Measurements from ENCODE around the gene FA2H.
"Not testable (repeated sequence)": the region's sequence is repeated elsewhere in the genome, so short reads cannot be mapped to it uniquely, and the experiment has no call there.

Gene FA2H, protein sequence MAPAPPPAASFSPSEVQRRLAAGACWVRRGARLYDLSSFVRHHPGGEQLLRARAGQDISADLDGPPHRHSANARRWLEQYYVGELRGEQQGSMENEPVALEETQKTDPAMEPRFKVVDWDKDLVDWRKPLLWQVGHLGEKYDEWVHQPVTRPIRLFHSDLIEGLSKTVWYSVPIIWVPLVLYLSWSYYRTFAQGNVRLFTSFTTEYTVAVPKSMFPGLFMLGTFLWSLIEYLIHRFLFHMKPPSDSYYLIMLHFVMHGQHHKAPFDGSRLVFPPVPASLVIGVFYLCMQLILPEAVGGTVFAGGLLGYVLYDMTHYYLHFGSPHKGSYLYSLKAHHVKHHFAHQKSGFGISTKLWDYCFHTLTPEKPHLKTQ
- long read RNA-seq, donor 1, partial matches to known transcripts: 0 of 3 reads
- long read RNA-seq, donor 1, other reads (novel, unspliced or antisense): 0 of 3 reads
- long read RNA-seq, donor 2, partial matches to known transcripts: 0 of 1 reads
- long read RNA-seq, donor 2, other reads (novel, unspliced or antisense): 0 of 1 reads
- long read RNA-seq, donor 3, partial matches to known transcripts: 0 of 2 reads
- long read RNA-seq, donor 3, other reads (novel, unspliced or antisense): 0 of 2 reads
- long read RNA-seq, donor 4, partial matches to known transcripts: 0 of 1 reads
- long read RNA-seq, donor 4, other reads (novel, unspliced or antisense): 0 of 1 reads
- long read RNA-seq, donor 5: 0 reads
- long read RNA-seq, donor 6, partial matches to known transcripts: 0 of 1 reads
- long read RNA-seq, donor 6, other reads (novel, unspliced or antisense): 0 of 1 reads
- long read RNA-seq, donor 7: 0 reads
- long read RNA-seq, donor 8, partial matches to known transcripts: 0 of 1 reads
- long read RNA-seq, donor 8, other reads (novel, unspliced or antisense): 0 of 1 reads

DNA sequence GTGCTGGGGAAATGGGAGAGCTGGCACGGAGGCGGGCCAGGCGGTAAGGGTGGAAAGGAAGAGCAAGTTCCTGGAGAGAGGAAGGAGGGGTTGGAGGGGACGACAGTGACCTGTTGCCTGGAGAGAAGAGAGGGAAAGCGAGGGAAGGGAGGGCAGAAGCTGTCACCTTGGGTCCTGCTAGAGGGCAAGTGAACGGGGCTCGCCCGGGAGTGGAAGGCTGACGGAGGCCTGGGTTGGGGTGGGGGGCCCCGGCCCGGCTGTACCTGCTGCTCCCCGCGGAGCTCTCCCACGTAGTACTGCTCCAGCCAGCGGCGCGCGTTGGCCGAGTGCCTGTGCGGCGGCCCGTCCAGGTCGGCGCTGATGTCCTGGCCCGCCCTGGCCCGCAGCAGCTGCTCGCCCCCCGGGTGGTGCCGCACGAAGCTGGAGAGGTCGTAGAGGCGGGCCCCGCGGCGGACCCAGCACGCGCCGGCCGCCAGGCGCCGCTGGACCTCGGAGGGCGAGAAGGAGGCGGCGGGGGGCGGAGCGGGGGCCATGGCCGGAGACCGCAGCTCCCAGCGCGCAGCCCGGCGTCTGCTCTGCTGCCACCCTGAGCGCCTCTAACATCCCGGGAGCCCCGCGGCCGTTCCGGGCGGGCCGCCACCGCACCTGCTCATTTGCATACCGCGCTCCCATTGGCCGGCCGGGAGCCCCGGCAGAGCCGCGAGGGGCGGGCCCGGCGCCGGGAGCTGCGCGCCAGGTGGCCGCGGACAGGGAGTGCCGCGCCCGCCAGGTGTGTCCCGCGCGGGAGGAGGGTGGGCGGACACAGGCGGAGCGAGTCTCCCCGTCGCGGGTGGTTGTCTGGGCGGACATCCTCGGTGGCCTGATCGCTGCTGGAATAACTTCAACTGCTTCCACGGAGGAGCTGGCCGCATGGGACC lies at the start of gene FA2H:
FA2H (minus strand) TSS at position 598 of the 917 bp plus-strand sequence; CDS start at position 533, 65 bp downstream.
- peak; percentile 81 for DNase-seq

DNA sequence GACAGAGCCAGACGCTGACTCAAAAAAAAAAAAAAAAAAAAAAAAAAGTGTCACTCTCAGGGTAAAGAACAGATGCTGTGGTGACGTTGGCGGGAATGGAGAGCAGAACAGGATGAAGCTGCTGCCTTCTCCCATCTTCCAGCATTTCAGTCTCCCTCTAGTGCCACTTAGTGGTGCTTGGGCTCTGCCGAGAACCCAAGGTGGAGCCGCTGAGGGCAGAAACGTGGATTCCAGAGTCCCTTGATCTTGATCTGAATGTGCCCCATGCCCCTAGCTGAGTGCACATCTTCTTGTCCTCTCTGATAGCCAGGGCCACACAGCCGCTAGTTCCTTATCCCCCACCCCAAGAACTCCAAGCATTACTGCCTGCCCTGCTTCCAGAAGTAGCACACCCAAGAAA lies 43.2 kb upstream of the FA2H start:
- no peak for DNase-seq

DNA sequence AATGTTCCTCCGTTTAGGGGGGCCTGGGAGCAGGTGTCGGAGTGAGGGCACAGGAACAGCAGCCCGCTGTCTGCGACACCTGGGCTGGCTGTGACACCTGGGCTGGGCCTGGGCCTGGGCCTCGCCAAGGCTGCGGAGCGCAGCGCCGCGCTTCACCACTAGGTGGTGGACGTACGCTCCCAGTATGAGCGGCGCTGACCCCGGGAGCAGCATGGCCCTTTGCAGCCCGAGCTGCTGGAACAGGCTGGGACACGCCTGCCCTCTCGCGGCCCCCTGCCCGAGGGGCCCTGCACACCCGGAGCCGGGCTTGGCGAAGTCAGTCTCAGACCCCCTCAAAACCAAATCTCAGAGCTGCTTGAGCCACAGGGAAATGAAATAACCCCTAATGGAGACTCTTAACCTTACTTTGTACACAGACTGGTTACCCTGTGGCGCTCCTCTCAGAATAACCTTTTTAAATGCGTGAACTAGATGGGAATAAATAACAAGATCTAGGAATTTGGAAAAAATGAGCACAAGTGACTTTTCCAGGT lies 38.6 kb upstream of the FA2H start:
- DNase-seq: peak; percentile 65

GRCh38 chr16:74811911-74812310 lies 37.3 kb upstream of the FA2H start:
- DNase-seq: no peak

DNA sequence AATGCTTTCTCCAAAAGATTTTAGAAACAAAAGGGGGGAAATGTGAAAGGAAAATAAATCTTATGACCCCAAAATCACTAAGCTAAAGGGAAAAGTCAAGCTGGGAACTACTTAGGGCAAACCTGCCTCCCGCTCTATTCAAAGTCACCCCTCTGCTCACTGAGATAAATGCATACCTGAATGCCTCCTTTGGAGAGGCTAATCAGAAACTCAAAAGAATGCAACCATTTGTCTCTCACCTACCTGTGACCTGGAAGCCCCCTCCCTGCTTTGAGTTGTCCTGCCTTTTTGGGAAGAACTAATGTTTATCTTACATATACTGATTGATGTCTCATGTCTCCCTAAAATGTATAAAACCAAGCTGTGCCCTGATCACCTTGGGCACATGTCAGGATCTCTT lies 36.6 kb upstream of the FA2H start:
- not testable (repeated sequence) for DNase-seq

DNA sequence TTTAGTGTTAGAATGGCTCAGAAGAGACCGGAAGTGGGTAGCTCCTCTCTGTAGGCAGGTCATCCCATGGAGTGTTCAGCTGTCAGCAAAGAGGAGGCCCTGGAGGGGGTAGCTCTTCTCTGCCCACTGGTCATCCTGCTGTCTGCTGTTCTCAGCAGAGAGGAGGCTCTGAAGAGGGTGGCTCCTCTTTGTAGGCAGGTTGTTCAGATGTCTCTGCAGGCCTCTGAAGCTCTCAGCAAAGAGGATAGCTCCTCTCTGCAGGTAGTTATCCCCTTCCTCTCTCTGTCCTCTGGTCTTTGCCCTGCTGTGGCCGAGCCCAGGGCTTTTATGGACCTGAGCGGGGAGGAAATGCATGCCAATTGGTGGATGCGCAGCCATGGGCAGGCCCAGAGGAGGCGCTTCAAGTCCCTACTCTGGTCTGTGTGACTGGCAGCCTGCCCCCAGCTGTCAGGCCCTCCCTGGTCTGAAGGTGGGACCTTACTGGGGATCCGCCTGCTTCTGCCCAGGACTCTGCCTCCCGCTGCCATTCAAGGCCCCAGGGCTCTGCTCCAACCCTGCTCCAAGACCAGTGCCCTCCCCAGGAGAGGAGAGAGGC lies 32.5 kb upstream of the FA2H start:
- no peak for DNase-seq

DNA sequence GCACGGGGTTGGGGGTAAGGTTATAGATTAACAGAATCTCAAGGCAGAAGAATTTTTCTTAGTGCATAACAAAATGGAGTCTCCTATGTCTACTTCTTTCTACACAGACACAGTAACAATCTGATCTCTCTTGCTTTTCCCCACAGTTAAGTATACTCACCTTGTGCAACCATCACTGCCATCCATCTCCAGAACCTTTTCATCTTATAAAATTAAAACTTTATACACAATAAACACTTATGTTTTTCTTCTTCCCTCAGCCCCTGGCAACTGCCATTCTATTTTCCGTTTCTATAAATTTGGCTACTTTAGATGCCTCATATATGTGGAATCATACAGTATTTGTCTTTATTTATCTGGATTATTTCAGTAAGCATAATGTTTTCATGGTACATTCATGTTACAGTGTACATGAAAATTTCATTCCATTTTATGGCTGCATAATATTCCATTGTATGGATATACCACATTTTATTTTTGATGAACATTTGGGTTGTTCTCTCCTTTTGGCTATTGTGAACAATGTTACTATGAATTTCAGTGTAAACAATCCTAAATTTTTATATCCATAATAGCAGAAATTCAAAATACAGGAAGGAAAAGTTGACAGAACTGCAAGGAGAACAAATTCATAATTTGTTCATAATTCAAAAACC lies 25.7 kb upstream of the FA2H start:
- no peak for DNase-seq

DNA sequence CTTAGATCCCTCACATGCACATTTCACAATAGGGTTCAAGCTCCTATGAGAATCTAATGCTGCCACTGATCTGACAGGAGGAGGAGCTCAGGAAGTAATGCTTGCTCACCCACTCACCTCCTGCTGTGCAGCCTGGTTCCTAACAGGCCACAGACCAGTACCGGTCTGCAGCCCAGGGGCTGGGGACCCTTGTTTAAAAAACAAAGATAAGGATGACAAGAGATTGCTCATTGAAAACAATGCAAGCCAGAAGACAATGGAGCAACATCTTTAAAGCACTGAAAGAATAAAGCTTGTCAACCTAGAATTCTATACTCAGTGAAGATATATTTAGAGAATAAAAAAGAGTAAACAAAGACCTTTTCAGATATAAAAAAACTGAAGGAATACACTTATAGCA lies 22.8 kb upstream of the FA2H start:
- DNase-seq: no peak

- DNase-seq: no peak
These were observed 20.5 kb upstream of the FA2H start for GRCh38 chr16:74795104-74795503.

GRCh38 chr16:74794668-74795067 lies 20.0 kb upstream of the FA2H start:
- DNase-seq: no peak

- DNase-seq: no peak
These were observed 19.0 kb upstream of the FA2H start for GRCh38 chr16:74793571-74793970.

DNA sequence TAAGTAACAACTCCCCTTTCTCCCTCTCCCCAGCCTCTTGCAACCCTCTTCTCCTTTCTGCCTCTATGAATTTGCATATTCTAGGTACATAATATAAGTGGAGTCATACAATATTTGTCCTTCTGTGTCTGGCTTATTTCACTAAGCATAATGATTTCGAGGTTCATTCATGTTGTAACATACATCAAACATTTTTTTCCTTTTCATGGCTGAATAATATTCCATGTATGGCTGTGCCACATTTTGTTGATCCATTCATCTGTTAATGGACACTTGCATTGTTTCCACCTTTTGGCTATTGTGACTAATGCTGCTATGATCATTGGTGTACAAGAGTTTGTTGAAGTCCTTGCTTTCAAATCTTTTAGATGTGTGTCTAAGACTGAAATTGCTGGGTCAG lies 17.6 kb upstream of the FA2H start:
- DNase-seq: no peak

GRCh38 chr16:74791749-74792148 lies 17.1 kb upstream of the FA2H start:
- DNase-seq: not testable (repeated sequence)

GRCh38 chr16:74788108-74788507 lies 13.5 kb upstream of the FA2H start:
- DNase-seq: no peak

DNA sequence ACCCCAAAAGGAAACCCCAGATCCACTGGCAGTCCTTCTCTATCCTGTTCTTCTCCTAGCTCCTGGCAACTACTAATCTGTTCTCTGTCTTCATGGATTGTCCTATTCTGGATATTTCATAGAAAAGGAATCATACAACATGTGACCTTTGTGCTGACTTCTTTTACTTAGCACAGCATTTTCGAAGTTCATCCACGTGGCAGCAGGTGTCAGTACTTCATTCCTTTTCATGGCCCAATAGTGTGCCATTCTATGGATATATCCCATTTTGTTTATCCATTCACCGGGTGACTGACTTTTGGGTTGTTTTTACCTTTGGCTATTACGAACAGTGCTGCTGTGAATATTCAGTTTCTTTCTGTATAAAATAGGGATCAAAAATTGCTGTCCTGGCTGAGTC lies 10.4 kb upstream of the FA2H start:
- no peak for DNase-seq

DNA sequence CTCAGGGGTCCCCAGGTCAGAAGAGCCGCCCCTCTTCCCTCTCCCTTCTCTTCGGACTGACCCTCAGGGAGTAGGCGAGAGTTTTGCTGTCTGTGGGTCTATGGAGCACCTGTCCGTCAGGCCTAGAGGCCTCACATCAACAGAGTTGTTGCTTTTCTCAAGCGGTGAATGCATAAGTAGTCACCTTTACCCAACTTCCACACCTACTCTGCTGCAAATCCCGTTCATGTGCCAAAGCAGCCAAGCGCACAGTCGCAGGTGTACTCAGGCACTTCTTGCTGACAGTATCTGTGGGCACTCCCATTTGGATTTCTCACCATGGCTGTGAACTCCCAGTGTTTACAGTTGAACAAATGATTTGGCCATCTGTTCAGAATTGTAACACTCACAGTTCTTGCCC lies 4.0 kb upstream of the FA2H start:
- DNase-seq: no peak

- DNase-seq: no peak
These were observed 2.3 kb upstream of the FA2H start for GRCh38 chr16:74776926-74777325.

DNA sequence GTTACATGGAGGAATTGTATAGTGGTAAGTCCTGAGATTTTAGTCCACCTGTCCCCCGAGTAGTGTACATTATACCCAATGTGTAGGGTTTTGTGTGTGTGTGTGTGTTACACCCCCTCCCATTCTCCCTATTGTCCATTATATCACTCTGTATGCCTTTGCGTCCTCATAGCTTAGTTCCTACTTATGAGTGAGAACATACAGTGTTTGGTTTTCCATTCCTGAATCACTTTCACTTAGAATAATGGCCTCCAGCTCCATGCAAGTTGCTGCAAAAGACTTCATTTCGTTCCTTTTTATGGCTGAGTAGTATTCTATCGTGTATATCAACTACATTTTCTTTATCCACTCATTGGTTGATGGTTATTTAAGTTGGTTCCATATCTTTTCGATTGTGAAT lies 635 bp upstream of the FA2H start:
- no peak for DNase-seq

- no peak for DNase-seq
These were observed 986 bp downstream of the FA2H start for GRCh38 chr16:74773446-74774222.

- DNase-seq: no peak
These were observed 2.8 kb downstream of the FA2H start for GRCh38 chr16:74771656-74772315.

All from right kidney (tissue), 9 donors.